Calu3 (cell line): Measurements from ENCODE around the gene FHL3. TPM values are rescaled to one million over a fixed set of nuclear protein-coding genes. Genes with fewer than 3 reads are reported as not detected.
A peak's percentile ranks its signal among the peaks of the same experiment; 100 is the strongest.

Experiments
- BruUV-seq: library from RNA; stranded (reverse); fragments of 400-500 nt; replicated peaks from 2 replicates; lab custom pipeline; 2021; lab: Mats Ljungman, UMichigan
- CTCF ChIA-PET: fragments of 300-600 bp; sonication (Branson Sonifier 250); formaldehyde crosslinking; loops from one replicate; lab custom pipeline; 2022; ENCODE audit warnings: antibody characterized with exemption; lab: Charles Lee
- DNase-seq: peaks from one replicate; pipeline ENCODE4 v3.0.0; 2022
- H3K27ac Mint-ChIP-seq: one replicate; pipeline ENCODE4 v1.8.0; 2022; ENCODE audit warnings: mixed read lengths; ENCODE audit not compliant: unreplicated experiment
- H3K27me3 Mint-ChIP-seq: one replicate; pipeline ENCODE4 v1.8.0; 2022; ENCODE audit warnings: mixed read lengths; ENCODE audit not compliant: unreplicated experiment
- H3K36me3 Mint-ChIP-seq: one replicate; pipeline ENCODE4 v1.8.0; 2022; ENCODE audit warnings: mild to moderate bottlenecking, moderate library complexity, mixed read lengths; ENCODE audit not compliant: insufficient read depth, unreplicated experiment
- H3K4me1 Mint-ChIP-seq: one replicate; pipeline ENCODE4 v1.8.0; 2022; ENCODE audit warnings: mild to moderate bottlenecking, low read depth, mixed read lengths; ENCODE audit not compliant: unreplicated experiment
- H3K4me3 Mint-ChIP-seq: one replicate; pipeline ENCODE4 v1.8.0; 2022; ENCODE audit warnings: mild to moderate bottlenecking, low read depth, moderate library complexity, mixed read lengths; ENCODE audit not compliant: unreplicated experiment
- H3K9me3 Mint-ChIP-seq: one replicate; pipeline ENCODE4 v1.8.0; 2022; ENCODE audit warnings: low read depth, mixed read lengths; ENCODE audit not compliant: unreplicated experiment
- intact Hi-C: fragments of 100-400 bp; cut with micrococcal nuclease; formaldehyde crosslinking; loops from one replicate; pipeline ENCODE4 v1.10.0; 2022; ENCODE audit not compliant: unreplicated experiment
- total RNA-seq: library from RNA; stranded (reverse); gene quantifications from 2 replicates; pipeline ENCODE4 v1.2.3, GENCODE V29; 2022
- TF ChIP-seq, protein P1 (sequence below): fragments of 200-600 bp; IDR thresholded peaks from one replicate; pipeline ENCODE4 v1.8.0; 2022; ENCODE audit warnings: antibody characterized with exemption; ENCODE audit not compliant: unreplicated experiment

FHL3 gene
- total RNA-seq, 1 experiment from 2014 or later, result 20.4 TPM

DNA sequence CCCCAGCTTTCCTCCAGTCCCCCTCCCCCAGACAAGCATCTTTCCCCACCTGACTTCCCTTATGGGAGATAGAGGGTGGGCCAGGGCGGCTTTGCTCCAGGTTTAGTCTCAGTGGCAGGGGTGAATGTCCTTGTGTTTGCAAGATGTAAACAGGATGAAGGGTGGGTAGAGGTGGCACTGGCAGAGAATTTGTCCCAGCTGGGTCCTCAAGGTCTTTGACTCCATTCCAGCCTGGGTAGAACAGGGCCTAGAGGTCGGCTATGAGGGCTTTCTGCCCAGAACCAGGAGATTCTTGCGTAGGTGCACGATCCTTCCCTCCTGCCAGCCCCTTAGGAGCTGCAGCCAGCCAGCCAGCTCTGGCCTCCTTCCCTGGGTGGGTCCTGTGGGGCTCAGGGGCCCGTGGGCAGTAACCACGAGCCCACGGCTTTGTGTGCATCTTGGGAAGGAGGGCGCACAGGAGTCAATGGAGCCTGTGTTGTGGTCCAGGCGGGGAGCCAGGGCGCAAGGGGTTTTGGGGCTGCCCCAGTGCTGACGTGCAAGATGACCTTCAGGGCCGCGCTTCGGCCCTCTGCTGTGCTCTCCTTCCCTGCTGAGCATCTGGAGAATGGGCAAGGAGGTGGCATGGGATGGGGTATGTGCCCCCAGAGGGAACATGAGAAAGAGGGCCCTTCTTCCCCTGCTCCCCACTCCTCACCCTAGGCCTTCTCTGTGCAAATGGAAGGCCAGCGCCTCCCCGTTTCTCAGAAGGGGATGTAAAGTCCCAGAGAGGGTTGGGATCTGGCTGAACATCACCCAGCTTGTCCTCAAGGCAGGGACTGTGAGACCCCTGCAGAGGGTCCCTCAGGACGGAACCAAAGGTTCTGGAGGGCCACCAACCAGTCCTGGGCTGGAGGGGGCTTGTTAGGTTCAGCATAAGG is 25.5 kb upstream of the FHL3 start:
- CTCF ChIA-PET, result interaction anchor here (0.6 kb wide), 1 partner anchor 890 kb away, joined by 3 read pairs; no protein-coding TSS in a partner anchor
- no peaks in the 10 kb centered on the region for H3K4me1 Mint-ChIP-seq
- intact Hi-C loops, result no loop called here
- no peak for DNase-seq
- no peak overlapping the region for H3K27ac Mint-ChIP-seq
- H3K36me3 Mint-ChIP-seq, result peaks cover 12% of the 10 kb centered on the region
- TF ChIP-seq, protein P1, sequence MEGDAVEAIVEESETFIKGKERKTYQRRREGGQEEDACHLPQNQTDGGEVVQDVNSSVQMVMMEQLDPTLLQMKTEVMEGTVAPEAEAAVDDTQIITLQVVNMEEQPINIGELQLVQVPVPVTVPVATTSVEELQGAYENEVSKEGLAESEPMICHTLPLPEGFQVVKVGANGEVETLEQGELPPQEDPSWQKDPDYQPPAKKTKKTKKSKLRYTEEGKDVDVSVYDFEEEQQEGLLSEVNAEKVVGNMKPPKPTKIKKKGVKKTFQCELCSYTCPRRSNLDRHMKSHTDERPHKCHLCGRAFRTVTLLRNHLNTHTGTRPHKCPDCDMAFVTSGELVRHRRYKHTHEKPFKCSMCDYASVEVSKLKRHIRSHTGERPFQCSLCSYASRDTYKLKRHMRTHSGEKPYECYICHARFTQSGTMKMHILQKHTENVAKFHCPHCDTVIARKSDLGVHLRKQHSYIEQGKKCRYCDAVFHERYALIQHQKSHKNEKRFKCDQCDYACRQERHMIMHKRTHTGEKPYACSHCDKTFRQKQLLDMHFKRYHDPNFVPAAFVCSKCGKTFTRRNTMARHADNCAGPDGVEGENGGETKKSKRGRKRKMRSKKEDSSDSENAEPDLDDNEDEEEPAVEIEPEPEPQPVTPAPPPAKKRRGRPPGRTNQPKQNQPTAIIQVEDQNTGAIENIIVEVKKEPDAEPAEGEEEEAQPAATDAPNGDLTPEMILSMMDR, result no peak
- H3K27me3 Mint-ChIP-seq, result peaks cover 13% of the 10 kb centered on the region
- BruUV-seq, result no TSS peak
- H3K4me3 Mint-ChIP-seq, result no peak overlapping the region
- no peaks in the 10 kb centered on the region for H3K9me3 Mint-ChIP-seq

GRCh38 chr1:38029685-38030511 is 24.6 kb upstream of the FHL3 start:
- Mint-ChIP-seq H3K27me3 (peaks cover 13% of the 10 kb centered on the region), H3K4me3 (no peak overlapping the region), H3K9me3 (no peaks in the 10 kb centered on the region), H3K36me3 (peaks cover 13% of the 10 kb centered on the region), H3K4me1 (no peaks in the 10 kb centered on the region), H3K27ac (no peak overlapping the region)
- BruUV-seq, result no TSS peak
- DNase-seq, result no peak
- CTCF ChIA-PET, result interaction anchor here (0.6 kb wide), 1 partner anchor 891 kb away, joined by 3 read pairs; no protein-coding TSS in a partner anchor
- intact Hi-C loops, result no loop called here
- TF ChIP-seq, protein P1, result no peak

DNA sequence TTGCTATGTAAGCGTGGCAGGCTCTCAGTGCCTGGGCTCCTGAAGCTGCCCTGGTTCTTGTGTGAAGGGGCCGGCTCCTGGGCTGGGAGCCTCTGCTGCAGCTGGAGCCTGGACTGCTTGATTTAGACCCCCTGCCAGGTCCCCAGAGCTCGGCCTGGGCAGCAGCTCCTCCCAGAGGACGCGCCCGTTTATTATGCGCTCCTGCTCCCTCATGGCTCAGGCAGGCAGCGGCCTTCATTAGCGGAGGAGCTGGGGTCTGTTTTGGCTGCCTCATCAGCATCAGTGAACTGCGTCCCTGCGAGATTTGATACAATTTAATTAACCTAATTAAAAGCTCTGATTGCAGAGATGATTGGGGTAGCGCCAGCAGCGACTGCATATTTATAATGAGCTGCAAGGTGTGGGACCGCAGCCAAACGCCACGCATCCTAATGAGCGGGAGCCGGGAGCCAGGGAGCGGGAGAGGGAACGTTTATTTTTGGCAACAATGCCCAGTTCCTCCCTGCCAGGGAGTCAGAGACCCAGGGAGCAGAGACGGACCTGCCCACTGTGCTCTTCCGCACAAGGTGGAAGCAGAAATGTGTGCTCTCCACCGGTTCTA is 23.9 kb upstream of the FHL3 start:
- H3K4me3 Mint-ChIP-seq, result no peak overlapping the region
- no peak for DNase-seq
- H3K9me3 Mint-ChIP-seq, result no peaks in the 10 kb centered on the region
- BruUV-seq, result no TSS peak
- intact Hi-C loops, result no loop called here
- H3K36me3 Mint-ChIP-seq, result peaks cover 18% of the 10 kb centered on the region
- H3K27me3 Mint-ChIP-seq, result peaks cover 6% of the 10 kb centered on the region
- CTCF ChIA-PET, result no interaction called here
- no peak overlapping the region for H3K27ac Mint-ChIP-seq
- H3K4me1 Mint-ChIP-seq, result no peaks in the 10 kb centered on the region
- TF ChIP-seq, protein P1, result no peak

GRCh38 chr1:38028671-38029070 is 23.4 kb upstream of the FHL3 start:
- Mint-ChIP-seq H3K4me3 (no peak overlapping the region), H3K4me1 (no peaks in the 10 kb centered on the region), H3K27me3 (peaks cover 1% of the 10 kb centered on the region), H3K36me3 (peaks cover 18% of the 10 kb centered on the region), H3K27ac (no peak overlapping the region), H3K9me3 (no peaks in the 10 kb centered on the region)
- intact Hi-C loops, result no loop called here
- TF ChIP-seq, protein P1, result peak; percentile 24
- CTCF ChIA-PET, result no interaction called here
- DNase-seq, result no peak
- no TSS peak for BruUV-seq
